ENCODE measurements around the gene HS3ST5. TPM values are rescaled to one million over a fixed set of nuclear protein-coding genes. Genes with fewer than 3 reads are reported as not detected.

HS3ST5 gene
- total RNA-seq, 4 donors from 2014 or later, result not detected

DNA sequence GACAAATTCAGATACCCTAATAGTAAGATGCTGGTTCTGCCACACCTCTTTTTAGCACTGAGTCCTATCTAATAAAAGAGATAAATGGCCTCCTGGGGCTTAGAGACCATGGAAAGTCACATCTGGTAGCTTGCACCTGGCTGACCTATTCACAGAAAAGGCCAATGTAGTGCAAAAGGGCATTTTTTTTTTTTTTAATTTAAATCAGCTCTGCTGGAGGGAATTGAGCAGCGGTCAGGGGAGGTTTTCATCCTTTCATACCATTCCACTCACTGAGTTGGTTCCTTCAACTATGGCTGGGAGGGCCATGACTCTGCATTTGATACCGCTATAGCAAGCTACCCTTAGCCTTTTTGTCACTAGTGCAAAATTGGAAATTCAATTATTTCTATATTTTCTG lies 20.1 kb upstream of the HS3ST5 start:
- intact Hi-C loops (cut with DNase I), result no loop called here
- Histone ChIP-seq H3K9me3 (no peaks in the 10 kb centered on the region), H3K27ac (no peak overlapping the region), H3K27me3 (no peaks in the 10 kb centered on the region), H3K36me3 (no peaks in the 10 kb centered on the region), H3K4me1 (no peaks in the 10 kb centered on the region), H3K4me3 (no peak overlapping the region)
- WGBS, 2 donors, result 82 to 91% methylated on average over 2 of the region's 2 CpGs
- TF ChIP-seq, protein P1, sequence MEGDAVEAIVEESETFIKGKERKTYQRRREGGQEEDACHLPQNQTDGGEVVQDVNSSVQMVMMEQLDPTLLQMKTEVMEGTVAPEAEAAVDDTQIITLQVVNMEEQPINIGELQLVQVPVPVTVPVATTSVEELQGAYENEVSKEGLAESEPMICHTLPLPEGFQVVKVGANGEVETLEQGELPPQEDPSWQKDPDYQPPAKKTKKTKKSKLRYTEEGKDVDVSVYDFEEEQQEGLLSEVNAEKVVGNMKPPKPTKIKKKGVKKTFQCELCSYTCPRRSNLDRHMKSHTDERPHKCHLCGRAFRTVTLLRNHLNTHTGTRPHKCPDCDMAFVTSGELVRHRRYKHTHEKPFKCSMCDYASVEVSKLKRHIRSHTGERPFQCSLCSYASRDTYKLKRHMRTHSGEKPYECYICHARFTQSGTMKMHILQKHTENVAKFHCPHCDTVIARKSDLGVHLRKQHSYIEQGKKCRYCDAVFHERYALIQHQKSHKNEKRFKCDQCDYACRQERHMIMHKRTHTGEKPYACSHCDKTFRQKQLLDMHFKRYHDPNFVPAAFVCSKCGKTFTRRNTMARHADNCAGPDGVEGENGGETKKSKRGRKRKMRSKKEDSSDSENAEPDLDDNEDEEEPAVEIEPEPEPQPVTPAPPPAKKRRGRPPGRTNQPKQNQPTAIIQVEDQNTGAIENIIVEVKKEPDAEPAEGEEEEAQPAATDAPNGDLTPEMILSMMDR (IDR thresholded peaks at IDR 0.05), result no peak
- TF ChIP-seq POLR2A (IDR thresholded peaks at IDR 0.05), result no peak
- no peak for DNase-seq

DNA sequence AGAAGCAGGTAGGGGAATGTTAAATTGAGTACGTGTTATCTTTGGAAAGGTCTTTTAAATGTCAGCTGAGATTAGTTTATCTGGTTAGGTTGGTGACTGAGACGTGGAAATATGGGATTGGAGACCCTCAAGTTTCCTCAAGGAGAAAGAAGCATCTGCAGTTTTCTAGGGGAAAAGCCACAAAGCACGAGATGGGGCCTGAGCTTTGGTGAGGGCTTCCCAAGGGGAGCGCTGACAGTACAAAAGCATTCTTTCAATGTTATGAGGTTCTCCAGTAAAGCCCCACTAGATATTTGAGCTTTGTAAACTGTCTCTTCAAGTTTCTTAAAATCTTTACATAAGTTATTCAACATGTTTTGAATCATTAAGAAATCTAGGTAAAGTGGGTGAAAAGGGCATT lies 19.6 kb upstream of the HS3ST5 start:
- Histone ChIP-seq H3K4me3 (no peak overlapping the region), H3K9me3 (no peaks in the 10 kb centered on the region), H3K27me3 (no peaks in the 10 kb centered on the region), H3K27ac (no peak overlapping the region), H3K4me1 (no peaks in the 10 kb centered on the region), H3K36me3 (no peaks in the 10 kb centered on the region)
- intact Hi-C loops (cut with DNase I), result no loop called here
- DNase-seq, result no peak
- WGBS, 2 donors, result 77 to 78% methylated on average over 4 of the region's 4 CpGs
- TF ChIP-seq, protein P1 (IDR thresholded peaks at IDR 0.05), result no peak
- no peak for TF ChIP-seq POLR2A (IDR thresholded peaks at IDR 0.05)

DNA sequence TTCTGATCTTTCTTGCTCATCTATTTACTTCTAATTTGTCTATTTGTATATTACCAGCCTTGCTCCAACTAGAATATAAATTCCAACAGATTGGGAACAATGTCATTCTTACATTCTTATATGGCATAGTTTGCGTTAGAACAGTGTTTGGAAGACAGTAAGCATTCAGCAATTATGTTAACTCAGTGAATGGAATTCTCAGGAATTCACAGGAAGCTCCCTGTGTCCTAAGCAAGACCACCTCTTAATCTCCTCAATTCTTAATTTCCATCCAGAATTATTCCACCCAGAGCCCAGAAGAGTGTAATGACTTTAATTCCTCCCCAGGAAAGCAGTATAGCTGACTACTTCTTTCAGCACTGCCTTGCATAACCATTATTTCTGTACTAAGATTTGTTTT lies 18.2 kb upstream of the HS3ST5 start:
- Histone ChIP-seq H3K27ac (no peak overlapping the region), H3K4me3 (no peak overlapping the region), H3K9me3 (no peaks in the 10 kb centered on the region), H3K27me3 (no peaks in the 10 kb centered on the region), H3K4me1 (no peaks in the 10 kb centered on the region), H3K36me3 (no peaks in the 10 kb centered on the region)
- intact Hi-C loops (cut with DNase I), result no loop called here
- TF ChIP-seq POLR2A (IDR thresholded peaks at IDR 0.05), result no peak
- TF ChIP-seq, protein P1 (IDR thresholded peaks at IDR 0.05), result no peak
- 73 to 76% methylated on average over 1 of the region's 1 CpG for WGBS, 2 donors
- no peak for DNase-seq

DNA sequence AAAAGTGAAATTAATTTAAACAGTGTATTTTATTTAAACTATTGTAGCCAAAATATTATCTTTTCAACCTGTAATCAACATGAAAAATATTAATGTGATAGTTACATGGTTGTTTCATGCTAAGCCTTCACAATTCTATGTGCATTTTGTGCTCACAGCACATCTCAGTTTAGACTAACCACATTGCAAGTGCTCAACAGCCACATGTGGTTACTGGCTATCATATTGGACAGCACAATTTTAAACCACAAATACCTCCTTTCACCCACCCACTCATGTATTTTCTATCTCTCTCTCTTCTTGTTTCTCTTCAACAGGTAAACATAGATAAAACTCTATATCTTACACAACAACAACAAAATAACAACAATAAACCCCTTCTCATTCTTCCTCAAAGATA lies 12.5 kb upstream of the HS3ST5 start:
- TF ChIP-seq, protein P1 (IDR thresholded peaks at IDR 0.05), result no peak
- no peak for TF ChIP-seq POLR2A (IDR thresholded peaks at IDR 0.05)
- no peak for DNase-seq
- Histone ChIP-seq H3K27me3 (no peaks in the 10 kb centered on the region), H3K4me3 (no peak overlapping the region), H3K4me1 (no peaks in the 10 kb centered on the region), H3K27ac (no peak overlapping the region), H3K36me3 (no peaks in the 10 kb centered on the region), H3K9me3 (no peaks in the 10 kb centered on the region)
- intact Hi-C loops (cut with DNase I), result no loop called here

DNA sequence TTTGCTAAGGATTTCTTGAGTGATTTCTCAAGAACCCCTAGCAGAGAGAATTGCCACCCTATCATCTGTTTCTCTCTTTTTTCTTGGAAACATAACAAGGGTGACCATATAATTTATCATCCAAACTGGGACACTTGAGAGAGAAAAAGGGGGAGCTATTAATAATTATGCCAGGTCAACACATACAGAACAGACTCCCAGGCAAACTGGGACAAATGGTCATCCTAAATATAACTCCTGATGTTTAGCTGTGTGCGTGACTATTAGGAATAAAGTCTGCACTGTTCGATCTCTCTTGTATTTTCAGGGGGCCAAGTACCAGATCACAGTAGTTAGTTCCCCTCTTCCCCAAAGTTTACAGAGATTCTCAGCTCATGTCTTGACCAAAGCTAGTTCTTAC lies 11.7 kb upstream of the HS3ST5 start:
- Histone ChIP-seq H3K4me3 (no peak overlapping the region), H3K27me3 (no peaks in the 10 kb centered on the region), H3K4me1 (no peaks in the 10 kb centered on the region), H3K27ac (no peak overlapping the region), H3K9me3 (no peaks in the 10 kb centered on the region), H3K36me3 (no peaks in the 10 kb centered on the region)
- intact Hi-C loops (cut with DNase I), result no loop called here
- no peak for DNase-seq
- TF ChIP-seq, protein P1 (IDR thresholded peaks at IDR 0.05), result no peak
- TF ChIP-seq POLR2A (IDR thresholded peaks at IDR 0.05), result no peak
- 95 to 100% methylated on average over 2 of the region's 2 CpGs for WGBS, 2 donors

All from esophagus squamous epithelium (tissue), 5 donors.